Thymus (tissue), 11 donors: ENCODE data around the gene LRRTM4. TPM values are rescaled to one million over a fixed set of nuclear protein-coding genes. Genes with fewer than 3 reads are reported as not detected.
"Not testable (repeated sequence)": the region's sequence is repeated elsewhere in the genome, so short reads cannot be mapped to it uniquely, and the experiment has no call there.

Source experiments
- DNase-seq, 9 donors: peaks; one replicate each; pipeline ENCODE4 v3.0.0-alpha.2; 2013; ENCODE audit warnings: low spot score in 9 of 9, low read depth in 6 of 9, missing footprints in 1 of 9
- H3K27ac ChIP-seq, 2 donors: one replicate each; pipeline ENCODE4 v1.5.1; 2013; ENCODE audit warnings: control low read depth in 1 of 2, low read depth in 1 of 2, low read length in 1 of 2, mild to moderate bottlenecking in 1 of 2, moderate library complexity in 1 of 2
- H3K27me3 ChIP-seq, 2 donors: one replicate each; pipeline ENCODE4 v1.5.1; 2013; ENCODE audit warnings: low read length in 1 of 2; ENCODE audit not compliant: control insufficient read depth in 2 of 2, insufficient read depth in 1 of 2
- H3K36me3 ChIP-seq, 2 donors: one replicate each; pipeline ENCODE4 v1.5.1; 2013; ENCODE audit warnings: low read length in 1 of 2, mild to moderate bottlenecking in 1 of 2, moderate library complexity in 1 of 2; ENCODE audit not compliant: control insufficient read depth in 2 of 2, insufficient read depth in 2 of 2
- H3K4me1 ChIP-seq, 2 donors: one replicate each; pipeline ENCODE4 v1.5.1; 2013; ENCODE audit warnings: low read length in 2 of 2; ENCODE audit not compliant: control insufficient read depth in 2 of 2, insufficient read depth in 2 of 2
- H3K4me3 ChIP-seq, 2 donors: one replicate each; pipeline ENCODE4 v1.5.1; 2013; ENCODE audit warnings: low read length in 2 of 2, control low read depth in 1 of 2, mild to moderate bottlenecking in 1 of 2
- H3K9me3 ChIP-seq, 2 donors: one replicate each; pipeline ENCODE4 v1.5.1; 2013; ENCODE audit warnings: low read length in 1 of 2, mild to moderate bottlenecking in 1 of 2; ENCODE audit not compliant: control insufficient read depth in 2 of 2, insufficient read depth in 1 of 2
- WGBS: extraction: QIAGEN DNeasy Blood & Tissue Kit; methylation state at CpG from one replicate; pipeline ENCODE4 v1.1.7; 2013; 5-methylcytosine and 5-hydroxymethylcytosine counted together
- polyA plus RNA-seq: library from polyadenylated mRNA; stranded (reverse); fragments of 200-250 nt; gene quantifications from one replicate; pipeline ENCODE4 v1.2.3, GENCODE V29; 2013
- total RNA-seq: library from RNA; stranded (reverse); fragments of 120-200 nt; gene quantifications from one replicate; pipeline ENCODE4 v1.2.4, GENCODE V29; 2013
- donor health status: healthy.

LRRTM4 gene
- total and polyA plus RNA-seq, 2 donors, result 0.02 to 0.09 TPM

- no peaks in the 10 kb centered on the region for H3K36me3 ChIP-seq
- no peak for DNase-seq
- WGBS, result 87% methylated on average over 2 of the region's 2 CpGs
- H3K9me3 ChIP-seq, result no peaks in the 10 kb centered on the region
- H3K27ac ChIP-seq, result no peak overlapping the region
- H3K27me3 ChIP-seq, result no peaks in the 10 kb centered on the region
- H3K4me1 ChIP-seq, result no peaks in the 10 kb centered on the region
- no peak overlapping the region for H3K4me3 ChIP-seq
These were observed 331.3 kb downstream of the LRRTM4 start for GRCh38 chr2:77190721-77191346.

- H3K36me3 ChIP-seq, result no peaks in the 10 kb centered on the region
- 92% methylated on average over 3 of the region's 3 CpGs for WGBS
- H3K27ac ChIP-seq, result no peak overlapping the region
- no peaks in the 10 kb centered on the region for H3K27me3 ChIP-seq
- H3K4me3 ChIP-seq, result no peak overlapping the region
- DNase-seq, result no peak
- H3K9me3 ChIP-seq, result no peaks in the 10 kb centered on the region
- no peaks in the 10 kb centered on the region for H3K4me1 ChIP-seq
These were observed 337.1 kb downstream of the LRRTM4 start for GRCh38 chr2:77185052-77185451.

GRCh38 chr2:77179297-77179696 is 342.9 kb downstream of the LRRTM4 start:
- Histone ChIP-seq H3K27me3 (no peaks in the 10 kb centered on the region), H3K4me3 (no peak overlapping the region), H3K27ac (no peak overlapping the region), H3K36me3 (no peaks in the 10 kb centered on the region), H3K9me3 (no peaks in the 10 kb centered on the region), H3K4me1 (no peaks in the 10 kb centered on the region)
- 81% methylated on average over 5 of the region's 5 CpGs for WGBS
- no peak for DNase-seq

- whole genome bisulfite sequencing, result 80% methylated on average over 4 of the region's 4 CpGs
- H3K9me3 ChIP-seq, H3K27me3 ChIP-seq, H3K4me3 ChIP-seq, H3K27ac ChIP-seq, H3K36me3 ChIP-seq, DNase-seq, H3K4me1 ChIP-seq: not testable (repeated sequence)
These were observed 346.9 kb downstream of the LRRTM4 start for GRCh38 chr2:77175266-77175780.

GRCh38 chr2:77169426-77169825 is 352.8 kb downstream of the LRRTM4 start:
- no peaks in the 10 kb centered on the region for H3K36me3 ChIP-seq
- H3K4me3 ChIP-seq, result no peak overlapping the region
- no peak overlapping the region for H3K27ac ChIP-seq
- H3K4me1 ChIP-seq, result no peaks in the 10 kb centered on the region
- H3K9me3 ChIP-seq, result no peaks in the 10 kb centered on the region
- 79% methylated on average over 2 of the region's 2 CpGs for WGBS
- no peaks in the 10 kb centered on the region for H3K27me3 ChIP-seq
- no peak for DNase-seq

- H3K4me1 ChIP-seq, H3K27me3 ChIP-seq, H3K4me3 ChIP-seq, H3K9me3 ChIP-seq, H3K27ac ChIP-seq, H3K36me3 ChIP-seq, DNase-seq: not testable (repeated sequence)
These were observed 358.2 kb downstream of the LRRTM4 start for GRCh38 chr2:77164021-77164420.

GRCh38 chr2:77161009-77161408 is 361.2 kb downstream of the LRRTM4 start:
- Histone ChIP-seq H3K9me3 (peaks cover 0 to 6% of the 10 kb centered on the region in 2 donors), H3K36me3 (no peaks in the 10 kb centered on the region), H3K4me1 (no peaks in the 10 kb centered on the region), H3K27me3 (no peaks in the 10 kb centered on the region), H3K4me3 (no peak overlapping the region), H3K27ac (no peak overlapping the region)
- 90% methylated on average over 5 of the region's 5 CpGs for WGBS
- DNase-seq, result no peak

GRCh38 chr2:77156599-77156998 is 365.6 kb downstream of the LRRTM4 start:
- 91% methylated on average over 3 of the region's 3 CpGs for WGBS
- H3K9me3 ChIP-seq, result no peaks in the 10 kb centered on the region
- H3K4me1 ChIP-seq, result no peaks in the 10 kb centered on the region
- no peak for DNase-seq
- no peak overlapping the region for H3K27ac ChIP-seq
- no peaks in the 10 kb centered on the region for H3K27me3 ChIP-seq
- H3K36me3 ChIP-seq, result no peaks in the 10 kb centered on the region
- no peak overlapping the region for H3K4me3 ChIP-seq

GRCh38 chr2:77155511-77155910 is 366.7 kb downstream of the LRRTM4 start:
- Histone ChIP-seq H3K4me1 (no peaks in the 10 kb centered on the region), H3K27me3 (no peaks in the 10 kb centered on the region), H3K36me3 (no peaks in the 10 kb centered on the region), H3K27ac (no peak overlapping the region), H3K4me3 (no peak overlapping the region), H3K9me3 (no peaks in the 10 kb centered on the region)
- WGBS, result 94% methylated on average over 1 of the region's 1 CpG
- DNase-seq, result no peak
